ENCODE measurements around the gene GSTM3. TPM values are rescaled to one million over a fixed set of nuclear protein-coding genes. Genes with fewer than 3 reads are reported as not detected.
A peak's percentile ranks its signal among the peaks of the same experiment; 100 is the strongest.
"Not testable (repeated sequence)": the region's sequence is repeated elsewhere in the genome, so short reads cannot be mapped to it uniquely, and the experiment has no call there.

Gene GSTM3
- total RNA-seq, 1 donor from 2014 or later: 0.55 TPM

GRCh38 chr1:109768820-109769219 is 28.0 kb upstream of the GSTM3 start:
- Mint-ChIP-seq H3K27ac (no peak overlapping the region), H3K4me1 (peaks cover 3% of the 10 kb centered on the region), H3K27me3 (peaks cover 9% of the 10 kb centered on the region), H3K36me3 (ENCODE audit: low read depth) (no peaks in the 10 kb centered on the region), H3K4me3 (no peak overlapping the region), H3K9me3 (no peaks in the 10 kb centered on the region)
- DNase-seq (peak; percentile 7), ATAC-seq (ENCODE audit: low read depth) (no peak)
- TF ChIP-seq CTCF (IDR thresholded peaks at IDR 0.05): no peak
- CTCF ChIA-PET: interaction anchor here (1.1 to 1.3 kb wide), 3 partner anchors 8 to 216 kb away, joined by 3 to 5 read pairs (median 3); partner anchors contain the start of gene AHCYL1
- POLR2A ChIA-PET: no interaction called here
- intact Hi-C loops (cut with micrococcal nuclease): no loop called here

- Mint-ChIP-seq H3K9me3 (no peaks in the 10 kb centered on the region), H3K36me3 (ENCODE audit: low read depth) (no peaks in the 10 kb centered on the region), H3K27me3 (peaks cover 5% of the 10 kb centered on the region), H3K4me1 (no peaks in the 10 kb centered on the region), H3K4me3 (no peak overlapping the region), H3K27ac (no peak overlapping the region)
- CTCF ChIA-PET: interaction anchor here (1.1 to 1.3 kb wide), 2 partner anchors 9 to 216 kb away, joined by 3 to 5 read pairs; partner anchors contain the start of gene AHCYL1
- ATAC-seq (ENCODE audit: low read depth) (no peak), DNase-seq (peak; percentile 7)
- TF ChIP-seq CTCF (IDR thresholded peaks at IDR 0.05): no peak
- intact Hi-C loops (cut with micrococcal nuclease): no loop called here
- POLR2A ChIA-PET: no interaction called here
These were observed 27.5 kb upstream of the GSTM3 start for GRCh38 chr1:109768335-109768650.

GRCh38 chr1:109767637-109768334 is 26.9 kb upstream of the GSTM3 start:
- peaks cover 5% of the 10 kb centered on the region for H3K27me3 Mint-ChIP-seq
- no peak for ATAC-seq (ENCODE audit: low read depth)
- intact Hi-C loops (cut with micrococcal nuclease): no loop called here
- ChIA-PET POLR2A (no interaction called here), CTCF (interaction anchor here (1.1 to 1.3 kb wide), 2 partner anchors 9 to 217 kb away, joined by 3 to 5 read pairs; partner anchors contain the start of gene AHCYL1)
- H3K9me3 Mint-ChIP-seq: no peaks in the 10 kb centered on the region
- no peak overlapping the region for H3K4me3 Mint-ChIP-seq
- peak; percentile 11 for DNase-seq
- no peaks in the 10 kb centered on the region for H3K4me1 Mint-ChIP-seq
- no peak for TF ChIP-seq CTCF (IDR thresholded peaks at IDR 0.05)
- no peak overlapping the region for H3K27ac Mint-ChIP-seq
- H3K36me3 Mint-ChIP-seq (ENCODE audit: low read depth): no peaks in the 10 kb centered on the region

GRCh38 chr1:109766991-109767636 is 26.3 kb upstream of the GSTM3 start:
- ATAC-seq (ENCODE audit: low read depth): not testable (repeated sequence)

GRCh38 chr1:109765896-109766615 is 25.2 kb upstream of the GSTM3 start:
- H3K36me3 Mint-ChIP-seq (ENCODE audit: low read depth): no peaks in the 10 kb centered on the region

More at GRCh38 chr1:109766991-109767636, 26.3 kb upstream of the GSTM3 start:
- H3K4me1 Mint-ChIP-seq; H3K36me3 Mint-ChIP-seq (ENCODE audit: low read depth); intact Hi-C loops (cut with micrococcal nuclease); POLR2A ChIA-PET; H3K27ac Mint-ChIP-seq; CTCF ChIA-PET; H3K9me3 Mint-ChIP-seq; H3K27me3 Mint-ChIP-seq; H3K4me3 Mint-ChIP-seq: not testable (repeated sequence)
- peak; percentile 9 for DNase-seq

More at GRCh38 chr1:109765896-109766615, 25.2 kb upstream of the GSTM3 start:
- Mint-ChIP-seq H3K4me3 (no peak overlapping the region), H3K27me3 (peaks cover 5% of the 10 kb centered on the region), H3K4me1 (no peaks in the 10 kb centered on the region), H3K27ac (no peak overlapping the region), H3K9me3 (no peaks in the 10 kb centered on the region)
- intact Hi-C loops (cut with micrococcal nuclease): no loop called here
- CTCF ChIA-PET: interaction anchor here (1.5 kb wide), 1 partner anchor 126 kb away, joined by 4 read pairs; no protein-coding TSS in a partner anchor
- no peak for ATAC-seq (ENCODE audit: low read depth)
- POLR2A ChIA-PET: no interaction called here
- peak; percentile 4 for DNase-seq
- no peak for TF ChIP-seq CTCF (IDR thresholded peaks at IDR 0.05)
